K562 (cell line): ENCODE measurements around the gene CD46. TPM values are rescaled to one million over a fixed set of nuclear protein-coding genes. Genes with fewer than 3 reads are reported as not detected.
"Not testable (repeated sequence)": the region's sequence is repeated elsewhere in the genome, so short reads cannot be mapped to it uniquely, and the experiment has no call there.

Experiments
- BRD4 ChIP-seq: fragments of 200-600 bp; sonication (generic); IDR thresholded peaks from 2 replicates; pipeline ENCODE4 v1.6.1; 2017; ENCODE audit warnings: inconsistent platforms
- BRD9 ChIP-seq: fragments of 450-650 bp; IDR thresholded peaks from 2 replicates; pipeline ENCODE4 v1.6.1; 2018; ENCODE audit warnings: low read depth; ENCODE audit not compliant: partially characterized antibody
- CREB3 ChIP-seq: fragments of 450-650 bp; conservative IDR thresholded peaks from 2 replicates; pipeline ENCODE4 v1.6.1; 2016; ENCODE audit warnings: missing genetic modification characterization, low read depth, mild to moderate bottlenecking, missing compliant biosample characterization, moderate library complexity
- ELK3 ChIP-seq: fragments of 450-650 bp; formaldehyde crosslinking; IDR thresholded peaks from 2 replicates; pipeline ENCODE4 v1.4.0; 2020; ENCODE audit warnings: mild to moderate bottlenecking
- HMG20A ChIP-seq: fragments of 450-650 bp; formaldehyde crosslinking; conservative IDR thresholded peaks from 2 replicates; pipeline ENCODE4 v1.4.0; 2020; ENCODE audit warnings: mild to moderate bottlenecking, mixed read lengths
- ID3 ChIP-seq, 2 experiments: fragments of 250-450 bp in 1 of 2; fragments of 450-650 bp in 1 of 2; sonication (Bioruptor Pico) in 1 of 2; IDR thresholded peaks; 2 replicates each; pipeline versions ENCODE4 v1.6.1 to v1.8.0; 2016 to 2021; ENCODE audit warnings: mild to moderate bottlenecking in 2 of 2, moderate library complexity in 2 of 2, missing compliant biosample characterization in 1 of 2, missing genetic modification characterization in 1 of 2
- KLF6 ChIP-seq: fragments of 250-450 bp; sonication (Bioruptor Pico); IDR thresholded peaks from 2 replicates; pipeline ENCODE4 v1.4.0; 2020; ENCODE audit warnings: mild to moderate bottlenecking, moderate library complexity, borderline replicate concordance
- MLLT1 ChIP-seq, 2 experiments: fragments of 450-650 bp; IDR thresholded peaks; 2 replicates each; pipeline ENCODE4 v1.6.1; 2016
- MTF1 ChIP-seq: fragments of 250-450 bp; sonication (Bioruptor Pico); IDR thresholded peaks from 2 replicates; pipeline ENCODE4 v1.9.0; 2021; ENCODE audit warnings: moderate library complexity, mild to moderate bottlenecking, inconsistent platforms, borderline replicate concordance
- RREB1 ChIP-seq: fragments of 250-450 bp; sonication (Bioruptor Pico); IDR thresholded peaks from 2 replicates; pipeline ENCODE4 v1.4.0; 2020
- THRB ChIP-seq: fragments of 450-650 bp; formaldehyde crosslinking; conservative IDR thresholded peaks from 2 replicates; pipeline ENCODE4 v1.4.0; 2022; ENCODE audit warnings: mild to moderate bottlenecking, missing genetic modification characterization
- ZBTB7A ChIP-seq: IDR thresholded peaks from 2 replicates; pipeline ENCODE4 v1.6.1; 2011; ENCODE audit warnings: low read depth, mild to moderate bottlenecking, low read length, moderate library complexity, borderline replicate concordance; ENCODE audit not compliant: control insufficient read depth
- ZNF41 ChIP-seq: fragments of 250-450 bp; sonication (Bioruptor Pico); conservative IDR thresholded peaks from 2 replicates; pipeline ENCODE4 v1.4.0; 2020; ENCODE audit warnings: mild to moderate bottlenecking
- ZNF445 ChIP-seq: fragments of 250-450 bp; sonication (Bioruptor Pico); IDR thresholded peaks from 2 replicates; pipeline ENCODE4 v1.4.0; 2020; ENCODE audit warnings: low read depth, mild to moderate bottlenecking, moderate library complexity
- ZNF586 ChIP-seq: fragments of 450-650 bp; formaldehyde crosslinking; conservative IDR thresholded peaks from 2 replicates; pipeline ENCODE4 v1.4.0; 2020; ENCODE audit warnings: mild to moderate bottlenecking, moderate library complexity
- polyA plus RNA-seq, 8 experiments: library from polyadenylated mRNA; depleted of rRNA in 4 of 8; stranded (reverse) in 5 of 8; unstranded in 3 of 8; fragments of >200 nt; fragmentation: Nextera tagmentation in 2 of 8; fragmentation: Illumina TruSeq in 1 of 8; extraction: Ambion mirVana in 2 of 8; extraction: Trizol in 1 of 8; gene quantifications; 2 replicates each; pipeline versions ENCODE4 v1.2.1 to v1.2.3, GENCODE V29; 2011 to 2014; ENCODE audit warnings: inconsistent platforms in 1 of 8, missing spikeins in 1 of 8
- total RNA-seq, 7 experiments: library from RNA; depleted of rRNA in 6 of 7; stranded (reverse); fragments of >200 nt in 6 of 7; fragmentation: Illumina TruSeq in 2 of 7; extraction: Trizol in 2 of 7; gene quantifications; 2 replicates each; pipeline versions ENCODE4 v1.2.1 to v1.2.3, GENCODE V29; 2011 to 2021; ENCODE audit warnings: low replicate concordance in 1 of 7

Gene CD46
- total and polyA plus RNA-seq, 9 of the 15 experiments (the other 6 are each of a cell fraction or from before 2014, with no cell fraction given): 87.9 to 374 (median 156) TPM

GRCh38 chr1:207751463-207751789, 428 bp upstream of the CD46 start (continued):
- TF ChIP-seq MTF1: 0 out of 2 replicates have a peak, but pooled peaks have one; percentile 38
- peak; percentile 76; the same call in 1 of the 2 replicates for TF ChIP-seq CREB3 (tag)
- 0 out of 2 replicates have a peak, but pooled peaks have one; percentile 40 for TF ChIP-seq ZNF41 (CRISPR knock-in tag)
- TF ChIP-seq KLF6 (CRISPR knock-in tag): peak; percentile 82
- TF ChIP-seq ZNF586: 0 out of 2 replicates have a peak, but pooled peaks have one; percentile 49
- peak; percentile 14; the same call in 1 of the 2 replicates for TF ChIP-seq ELK3 (CRISPR knock-in tag)
- TF ChIP-seq ZNF445: peak; percentile 80; the same call in 1 of the 2 replicates
- peak; percentile 53 for TF ChIP-seq BRD9
- TF ChIP-seq RREB1: 0 out of 2 replicates have a peak, but pooled peaks have one; percentile 36
- TF ChIP-seq ZBTB7A: 0 out of 2 replicates have a peak, but pooled peaks have one; percentile 4
- TF ChIP-seq ID3 (CRISPR knock-in tag; IDR thresholded peaks at IDR 0.05): not testable (repeated sequence)
- TF ChIP-seq ID3 (tag; IDR thresholded peaks at IDR 0.05): peak; percentile 46; the same call in 1 of the 2 replicates
- peak; percentile 53; the same call in 1 of the 2 replicates for TF ChIP-seq THRB (CRISPR knock-in tag)
- 0 out of 2 replicates have a peak, but pooled peaks have one; percentile 14 for TF ChIP-seq BRD4
- TF ChIP-seq HMG20A: 0 out of 2 replicates have a peak, but pooled peaks have one; percentile 33
- peak; percentile 7 to 42; a peak in 3 of 4 replicates for TF ChIP-seq MLLT1 (IDR thresholded peaks at IDR 0.05)
